ELR (cell line): ENCODE results near the gene COL21A1.

ENCODE experiments used
- DNase-seq: peaks from one replicate; pipeline ENCODE4 v3.0.0-alpha.2; 2015; ENCODE audit warnings: low read depth

The COL21A1 gene

DNA sequence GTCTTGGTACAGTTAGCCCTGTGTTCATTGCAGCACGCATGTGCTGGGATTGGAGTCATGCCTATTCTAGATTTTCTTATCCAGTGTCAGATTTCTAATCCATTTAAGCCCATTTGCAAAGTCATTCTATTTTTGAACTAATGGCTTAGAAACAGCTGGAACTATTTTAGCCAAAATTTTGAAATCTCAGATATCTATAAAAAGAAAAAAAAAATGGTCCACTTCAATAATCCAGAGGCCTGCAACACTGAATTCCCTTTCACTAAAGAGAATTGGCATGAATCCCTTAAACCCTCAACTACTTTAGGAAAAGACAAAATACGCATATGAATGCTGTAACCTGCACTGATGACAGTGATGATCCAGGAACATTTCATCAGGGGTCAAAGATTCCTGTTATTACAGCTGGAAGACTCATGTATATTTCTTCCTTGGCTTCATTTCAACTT is 1.5 kb downstream of the COL21A1 start:
- no peak for DNase-seq

DNA sequence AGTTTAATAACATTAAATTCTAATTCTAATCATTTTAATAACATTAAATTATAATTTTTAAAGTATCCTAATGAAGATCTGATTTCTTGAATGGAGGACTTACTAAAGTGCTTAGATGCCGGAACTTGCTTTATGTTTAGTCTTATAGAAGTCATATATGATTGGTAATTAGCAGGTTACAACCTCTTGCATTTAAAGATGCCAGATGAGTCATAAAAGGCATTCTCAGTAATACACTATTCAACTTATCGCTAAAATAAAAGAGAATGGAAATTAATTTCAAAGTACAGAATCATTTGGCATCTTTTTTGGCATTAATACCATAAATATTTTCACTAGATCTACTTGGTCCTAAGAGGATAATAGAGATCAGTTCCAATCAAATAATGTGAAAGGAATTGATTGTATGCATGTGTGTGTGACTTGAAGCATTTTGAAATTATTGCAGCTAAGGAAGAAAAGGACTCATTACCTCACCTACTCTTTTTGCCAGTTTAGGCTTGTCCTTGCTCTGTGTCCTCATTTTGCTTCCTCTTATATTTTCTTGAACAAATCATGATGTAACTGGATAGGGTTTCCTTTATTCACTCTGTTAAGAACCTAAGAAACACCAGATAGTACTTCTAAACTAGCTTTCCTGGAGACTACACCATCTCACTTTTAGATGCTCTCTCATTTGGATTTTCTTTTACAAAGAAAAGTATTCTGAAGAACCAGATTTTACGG is 2.7 kb downstream of the COL21A1 start:
- no peak for DNase-seq

DNA sequence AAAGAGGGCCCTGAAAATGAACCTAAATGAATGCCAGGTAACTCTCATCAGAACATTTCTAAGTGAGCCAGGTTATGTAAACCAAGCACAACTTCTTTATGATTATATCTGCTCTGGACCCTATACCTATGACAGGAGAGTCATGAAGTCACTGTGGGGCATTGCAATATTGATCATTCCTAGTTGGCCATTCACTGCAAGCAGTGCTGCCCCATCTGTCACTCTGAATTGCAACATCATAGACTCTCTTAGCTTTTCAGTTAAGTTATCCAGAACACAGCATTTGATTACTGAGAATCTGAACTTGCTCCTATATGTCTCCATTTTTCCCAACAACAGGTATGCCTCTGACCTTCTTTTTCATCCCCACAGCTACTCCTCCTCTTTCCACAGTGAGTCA is 3.3 kb downstream of the COL21A1 start:
- no peak for DNase-seq

DNA sequence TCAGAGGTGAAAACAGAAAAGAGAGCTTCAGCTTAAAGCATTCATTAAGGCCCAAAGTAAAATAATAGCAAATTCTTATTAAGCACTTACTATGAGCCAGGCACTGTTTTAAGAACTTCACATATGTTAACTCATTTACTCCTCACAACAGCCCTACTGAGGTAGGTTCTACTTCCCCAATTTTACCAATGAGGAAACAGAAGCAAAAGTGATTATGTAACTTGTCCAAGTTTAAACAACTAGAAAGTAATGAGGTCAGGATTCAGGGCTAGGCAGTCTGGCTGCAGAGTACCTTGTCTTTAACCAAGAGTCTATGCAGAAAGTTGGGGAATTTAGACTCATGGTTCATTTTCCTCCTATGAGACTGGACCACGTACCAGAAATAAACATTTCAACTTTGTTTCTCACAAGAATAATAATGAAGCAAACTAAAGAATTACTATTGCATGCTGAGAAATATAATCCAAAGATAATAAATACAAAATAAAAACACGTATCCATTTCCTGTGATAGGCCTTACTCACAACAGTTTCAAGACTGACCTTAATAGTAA is 3.8 kb downstream of the COL21A1 start:
- DNase-seq, result no peak

DNA sequence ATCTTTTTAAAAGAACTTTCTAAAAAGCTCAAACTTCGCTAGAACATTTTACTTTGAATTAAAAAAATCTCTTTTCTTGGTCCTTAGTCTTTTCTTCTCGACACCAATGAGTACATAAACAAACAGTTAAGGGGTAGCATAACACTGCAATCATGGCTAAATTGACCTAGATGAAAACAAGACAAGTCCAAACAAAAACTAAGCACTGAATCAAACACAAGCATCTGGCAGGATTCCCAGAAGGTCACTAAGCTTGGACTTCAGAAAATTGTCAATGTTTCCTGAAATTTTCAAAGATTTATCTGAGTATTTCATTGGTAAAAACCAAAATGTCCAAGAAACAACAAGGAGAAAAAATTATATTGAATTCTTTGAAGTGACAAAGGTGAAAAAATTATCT is 5.0 kb downstream of the COL21A1 start:
- no peak for DNase-seq

DNA sequence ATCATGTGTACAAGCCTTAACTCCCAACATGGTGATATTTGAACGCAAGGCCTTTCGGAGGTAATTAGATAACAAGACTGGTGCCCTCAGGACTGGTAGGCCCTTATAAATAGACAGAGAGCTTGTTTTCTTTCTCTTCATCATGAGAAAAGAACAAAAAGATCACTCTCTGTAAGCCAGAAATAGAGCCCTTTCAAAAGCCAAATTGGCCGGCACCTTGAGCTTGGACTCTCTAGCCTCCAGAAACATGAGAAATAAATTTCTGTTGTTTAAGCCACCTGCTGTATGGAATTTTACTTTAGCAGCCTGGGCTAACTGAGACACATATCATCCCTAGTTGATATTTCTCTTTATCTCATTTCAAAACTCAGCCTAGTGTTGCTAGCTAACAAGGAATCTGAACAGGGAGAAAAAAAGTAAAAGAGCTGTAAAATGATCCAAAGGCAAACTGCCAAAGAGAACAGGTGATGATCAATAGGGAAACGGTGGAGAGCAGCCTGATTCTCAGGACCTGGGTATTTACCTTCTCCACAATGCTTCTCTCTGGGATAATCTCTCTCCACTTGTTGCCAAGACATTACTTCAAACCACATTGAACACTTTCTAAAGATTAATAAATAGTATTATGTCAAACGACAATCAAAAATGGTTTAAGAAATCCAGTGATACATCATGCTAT is 6.1 kb downstream of the COL21A1 start:
- DNase-seq, result no peak

DNA sequence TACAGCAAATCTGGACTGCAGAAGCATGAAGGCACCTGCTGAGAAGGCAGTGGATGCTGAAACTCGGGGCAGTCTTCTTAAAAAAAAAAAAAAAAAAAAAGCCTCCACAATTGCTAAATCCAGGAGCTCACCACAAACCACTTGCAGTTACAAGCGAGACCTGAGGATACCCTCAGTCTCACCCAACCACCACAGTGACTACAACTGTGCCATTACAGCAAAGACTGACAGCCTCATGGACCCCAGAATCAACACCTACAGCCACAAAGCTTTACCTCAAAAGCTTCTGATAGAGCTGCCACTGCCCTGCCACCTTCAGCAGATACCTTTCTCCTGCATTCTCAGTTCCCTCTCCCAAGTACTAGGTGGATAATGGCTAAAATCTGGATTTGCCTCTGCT is 9.0 kb downstream of the COL21A1 start:
- no peak for DNase-seq

DNA sequence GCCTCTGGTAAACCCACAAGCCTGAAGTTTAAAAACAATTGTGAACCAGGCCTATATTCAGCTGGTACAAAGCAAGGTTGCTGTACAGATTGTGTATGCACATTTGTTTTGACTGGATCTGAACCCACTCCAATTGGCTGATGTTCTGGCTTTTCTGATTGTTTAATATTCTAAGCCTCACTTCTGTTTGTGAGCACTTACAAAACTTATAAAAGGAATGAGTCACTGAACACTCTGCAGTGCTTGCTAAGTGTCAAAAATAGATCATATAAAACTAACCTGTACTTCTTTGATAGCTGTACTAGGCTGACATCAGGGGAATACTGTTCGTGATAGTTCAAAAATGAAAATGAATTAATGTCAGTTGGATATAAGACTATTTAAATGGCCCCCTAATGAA is 12.1 kb downstream of the COL21A1 start:
- DNase-seq, result no peak

DNA sequence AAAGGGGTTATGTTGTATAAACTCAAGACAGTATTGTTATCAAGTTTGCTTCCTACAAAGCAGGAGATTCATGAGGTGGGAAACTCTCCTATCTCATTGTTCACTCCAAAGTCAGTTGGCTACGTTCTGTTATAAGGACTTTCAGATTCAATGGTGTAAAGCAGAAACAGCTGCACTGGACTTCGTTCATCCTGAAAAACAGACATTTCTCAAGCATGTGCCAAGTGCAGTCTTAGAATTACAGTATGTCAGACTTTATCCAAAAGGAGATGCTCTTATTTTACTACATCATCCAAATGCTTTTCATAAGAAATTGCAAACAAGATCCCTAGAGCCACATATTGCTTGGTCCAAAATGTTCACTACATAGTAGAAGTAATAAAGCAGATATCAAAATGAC is 14.9 kb downstream of the COL21A1 start:
- DNase-seq, result no peak

DNA sequence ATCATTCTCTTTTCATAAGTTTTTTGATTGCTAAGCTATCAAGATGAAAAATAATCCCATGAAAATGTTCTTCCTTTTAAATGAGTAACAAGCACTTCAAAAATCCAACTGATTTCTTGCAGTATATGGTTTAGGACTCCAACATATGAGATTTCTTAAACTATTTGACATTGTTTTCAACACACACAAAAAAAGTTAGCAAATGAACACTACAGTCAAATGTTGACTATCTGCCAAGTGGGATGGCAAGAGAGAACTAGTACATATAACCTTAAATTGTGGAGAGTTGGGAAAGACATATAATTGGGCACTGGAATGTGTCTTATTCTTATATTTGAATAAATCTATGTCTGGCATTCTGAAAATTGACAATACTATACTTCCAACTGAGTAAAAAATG is 15.6 kb downstream of the COL21A1 start:
- no peak for DNase-seq

DNA sequence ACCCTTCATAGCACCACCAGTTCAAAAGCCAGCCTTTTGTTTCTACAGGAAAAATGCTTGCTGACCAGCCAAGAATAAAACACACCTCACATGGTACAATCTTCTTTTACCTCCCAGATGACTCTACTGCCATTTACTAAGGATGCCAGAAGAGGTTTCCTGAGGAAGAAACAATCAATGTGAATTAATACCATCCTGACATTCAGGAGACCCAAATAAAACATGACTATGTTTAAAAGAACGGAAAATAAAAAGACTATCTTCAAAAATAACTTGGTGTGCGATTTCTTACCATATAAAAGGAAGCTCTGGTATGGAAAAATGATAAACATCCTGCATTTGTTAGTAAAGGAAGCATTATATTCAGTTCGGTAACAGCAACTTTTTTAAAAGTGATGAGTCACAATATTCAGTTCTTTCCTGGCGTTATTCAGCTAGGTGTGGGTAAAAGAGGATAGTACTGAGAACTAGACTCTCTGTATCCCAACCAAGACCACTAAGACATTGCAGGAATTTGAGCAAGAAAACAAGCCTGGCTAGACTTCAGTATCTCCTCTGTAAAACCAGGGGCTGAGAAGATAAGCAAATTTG is 16.3 kb downstream of the COL21A1 start:
- peak; percentile 46 for DNase-seq

DNA sequence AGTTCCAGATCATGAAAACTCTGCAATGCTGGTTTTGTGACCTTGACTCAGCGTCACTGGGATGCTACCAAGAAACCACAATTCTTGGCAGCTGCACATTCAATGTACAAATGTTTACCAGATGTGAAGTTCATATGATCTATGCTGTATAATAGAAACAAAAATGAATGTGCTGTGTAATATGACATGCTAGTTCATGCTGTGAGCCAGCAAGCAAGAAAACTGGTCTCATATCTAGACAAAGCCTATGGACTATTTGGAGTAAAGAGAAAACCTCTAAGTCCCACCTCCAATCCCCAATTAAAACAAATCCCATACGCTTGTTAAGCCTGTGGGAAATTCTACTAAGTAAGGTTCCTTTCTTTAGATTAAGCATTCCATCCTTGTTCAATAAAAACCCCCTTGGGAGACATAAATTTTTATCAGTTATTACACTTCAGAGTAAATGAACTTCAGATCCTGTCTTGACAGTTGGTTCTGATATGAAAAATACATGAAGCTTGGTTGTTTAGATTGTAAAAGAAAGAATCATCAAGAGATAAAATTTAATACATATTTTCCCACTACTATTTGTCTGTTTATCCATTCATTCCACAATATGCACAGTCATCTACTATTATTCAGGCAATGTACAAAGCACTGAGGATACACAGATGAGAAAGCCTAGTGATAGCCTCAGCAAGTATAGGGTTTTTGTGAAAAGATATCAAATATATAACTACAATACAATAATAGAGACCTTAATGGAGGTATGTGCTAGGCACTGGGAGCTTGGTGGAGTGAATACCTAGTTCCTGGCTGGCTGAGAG is 20.1 kb downstream of the COL21A1 start:
- DNase-seq, result peak; percentile 51

DNA sequence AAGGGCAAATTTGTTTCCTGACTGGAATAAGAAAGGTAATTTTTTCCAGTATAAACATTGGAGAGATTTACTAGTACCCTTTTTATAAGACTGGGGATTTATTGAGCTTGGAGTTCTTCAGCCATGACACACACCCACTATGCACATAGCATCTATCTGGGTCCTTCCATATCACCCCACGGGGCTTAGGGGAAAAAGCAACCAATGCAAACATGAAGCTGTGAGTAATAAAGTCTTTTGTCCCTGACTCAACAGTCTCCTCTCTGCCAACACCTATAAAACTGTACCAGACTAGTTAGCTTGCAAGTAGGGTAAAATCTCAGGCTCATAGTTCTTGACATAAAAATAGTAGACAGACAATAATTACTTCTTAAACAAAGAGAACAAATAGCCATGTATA is 23.4 kb downstream of the COL21A1 start:
- DNase-seq, result peak; percentile 82

DNA sequence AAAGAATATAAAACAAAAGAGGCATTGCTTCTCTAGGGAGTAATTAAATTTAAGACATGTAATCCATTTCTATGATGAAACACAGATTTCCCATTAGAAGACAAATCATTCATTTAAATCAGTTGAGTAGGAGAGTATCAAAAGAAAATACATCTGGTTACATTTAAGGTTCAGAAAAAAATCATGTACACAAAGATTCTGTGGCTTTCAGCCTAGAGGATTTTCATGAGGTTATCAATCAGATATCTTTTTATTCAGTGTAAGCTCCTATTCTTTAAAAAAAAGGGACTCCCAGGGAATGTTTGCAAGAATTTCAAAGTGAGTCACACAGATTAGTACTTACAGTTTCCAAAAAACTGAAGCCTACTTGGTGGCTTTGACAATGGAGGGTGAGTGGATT is 24.9 kb downstream of the COL21A1 start:
- no peak for DNase-seq

DNA sequence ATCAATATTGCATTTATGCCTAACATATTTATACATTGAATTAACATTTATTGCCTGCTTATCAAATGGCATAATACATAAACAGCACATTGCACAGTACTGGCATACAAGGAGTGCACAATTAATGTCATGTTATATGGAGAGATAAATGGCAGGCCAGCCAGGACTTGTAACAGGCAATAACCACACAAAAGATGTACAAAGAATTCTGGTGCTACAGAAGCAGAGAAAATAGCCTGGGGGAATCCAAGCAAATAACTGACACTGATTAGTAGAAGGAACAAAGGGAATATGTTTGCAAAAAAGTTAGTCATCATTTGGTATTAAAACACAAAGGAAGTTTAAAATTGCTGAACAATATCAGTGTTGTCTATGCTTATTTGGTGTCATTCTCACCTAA is 27.3 kb downstream of the COL21A1 start:
- DNase-seq, result peak; percentile 49

DNA sequence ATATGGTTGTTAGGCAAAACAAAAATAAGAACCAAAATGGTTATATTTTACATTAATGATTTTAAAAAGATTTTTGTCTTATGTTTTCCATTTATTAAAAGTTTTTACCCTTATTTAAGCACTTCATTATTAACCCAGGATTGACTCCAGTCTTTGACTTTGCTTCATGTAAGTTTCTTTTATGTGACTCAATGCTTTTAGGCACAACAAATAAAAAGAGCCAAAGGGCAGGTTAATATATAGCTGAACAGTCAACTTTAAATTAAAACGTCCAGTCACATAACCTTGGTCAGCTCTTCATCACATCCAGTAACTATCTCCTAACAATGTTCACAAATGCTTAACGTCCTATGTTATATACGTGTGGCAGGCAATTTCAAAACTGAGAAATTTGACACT is 32.7 kb downstream of the COL21A1 start:
- DNase-seq, result no peak

DNA sequence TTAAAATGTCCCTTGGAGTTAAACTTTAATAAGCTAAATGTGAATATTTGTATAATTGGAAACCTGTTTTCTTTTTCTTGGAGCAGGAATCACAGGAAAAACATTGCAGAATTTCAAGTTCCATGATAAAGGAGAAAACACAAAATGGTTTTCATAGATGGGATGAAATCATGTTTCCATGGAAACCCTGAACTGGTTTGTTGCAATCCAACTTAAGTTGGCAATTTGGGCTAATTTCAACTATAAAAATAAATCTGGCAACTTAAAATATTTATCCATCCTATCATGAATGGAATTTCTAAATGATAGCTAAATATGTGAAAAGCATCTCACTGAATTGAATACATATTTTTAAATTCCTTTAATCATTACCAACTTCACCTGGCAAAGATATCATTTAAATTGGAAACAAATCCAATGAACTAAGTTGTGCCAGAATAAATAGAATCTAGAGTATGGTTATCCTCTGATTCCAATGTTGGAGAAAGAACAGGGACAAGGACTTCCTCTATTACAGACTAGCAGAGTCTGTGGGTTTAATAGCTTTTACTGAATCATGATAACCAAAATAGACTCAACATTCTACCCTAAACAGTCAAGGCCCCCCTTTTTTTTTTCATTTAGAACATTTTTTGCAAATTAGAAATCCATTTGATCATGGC is 33.2 kb downstream of the COL21A1 start:
- no peak for DNase-seq

DNA sequence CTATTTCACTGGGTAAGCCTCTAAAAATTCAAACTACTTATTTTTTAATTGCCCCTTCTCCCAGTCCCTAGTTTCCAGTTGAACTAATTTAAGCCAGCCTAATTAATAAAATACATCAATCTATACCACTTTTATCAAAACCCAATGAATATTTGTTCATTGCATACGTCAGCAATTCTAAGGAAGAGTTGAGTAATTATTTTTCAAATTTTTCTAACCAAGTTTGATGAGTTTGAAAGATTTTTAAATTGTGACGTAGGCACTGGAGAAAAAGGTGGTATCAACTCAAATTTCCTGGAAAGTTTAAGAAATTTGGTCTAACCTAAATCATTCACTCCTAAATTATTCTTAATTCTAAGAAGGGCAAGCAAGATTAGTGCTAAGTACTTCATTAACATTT is 35.7 kb downstream of the COL21A1 start:
- no peak for DNase-seq

DNA sequence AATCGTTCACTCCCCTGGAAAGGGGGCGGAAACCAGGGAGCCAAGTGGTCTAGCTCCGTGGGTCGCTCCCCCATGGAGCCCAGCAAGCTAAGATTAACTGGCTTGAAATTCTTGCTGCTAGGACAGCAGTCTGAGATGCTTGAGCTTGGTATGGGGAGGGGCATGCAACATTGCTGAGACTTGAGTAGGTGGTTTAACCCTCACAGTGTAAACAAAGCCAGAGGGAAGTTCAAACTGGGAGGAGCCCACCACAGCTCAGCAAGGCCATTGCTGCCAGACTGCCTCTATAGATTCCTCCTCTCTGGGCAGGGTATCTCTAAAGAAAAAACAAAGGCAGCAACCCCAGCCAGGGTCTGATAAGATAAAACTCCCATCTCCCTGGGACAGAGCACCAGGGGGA is 43.2 kb downstream of the COL21A1 start:
- no peak for DNase-seq

DNA sequence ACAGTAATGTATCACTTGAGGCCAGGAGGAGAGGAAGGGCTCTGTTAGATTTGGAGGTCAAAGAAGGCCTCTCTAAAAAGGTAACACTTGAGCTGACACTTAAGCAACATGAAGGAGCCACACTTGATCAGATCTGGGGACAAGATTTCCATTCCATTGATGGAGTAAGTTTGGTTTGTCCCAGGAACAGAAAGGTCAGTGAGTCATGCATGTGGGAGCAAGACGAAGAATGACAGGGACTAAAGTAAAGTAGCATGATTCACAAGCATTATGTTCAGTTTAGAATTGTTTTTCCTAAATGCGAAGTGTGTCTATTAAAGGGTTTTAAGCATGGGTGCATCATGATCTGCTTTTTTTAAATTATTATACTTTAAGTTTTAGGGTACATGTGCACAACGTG is 47.4 kb downstream of the COL21A1 start:
- DNase-seq, result peak; percentile 61

DNA sequence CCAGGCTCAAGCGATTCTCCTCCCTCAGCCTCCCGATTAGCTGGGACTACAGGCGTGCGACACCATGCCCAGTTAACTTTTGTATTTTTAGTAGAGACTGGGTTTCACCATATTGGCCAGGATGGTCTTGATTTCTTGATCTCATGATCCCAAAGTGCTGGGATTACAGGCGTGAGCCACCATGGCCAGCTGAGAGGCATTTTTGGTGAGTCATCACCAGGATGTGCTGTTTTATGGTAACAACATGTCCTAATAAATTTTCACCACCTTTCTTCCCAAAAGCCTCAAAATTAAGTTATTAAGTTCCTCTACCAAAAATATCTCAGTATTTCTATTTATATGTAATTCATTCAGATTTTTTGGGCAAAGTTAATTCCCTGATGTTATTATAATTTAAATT is 53.5 kb downstream of the COL21A1 start:
- peak; percentile 51 for DNase-seq

DNA sequence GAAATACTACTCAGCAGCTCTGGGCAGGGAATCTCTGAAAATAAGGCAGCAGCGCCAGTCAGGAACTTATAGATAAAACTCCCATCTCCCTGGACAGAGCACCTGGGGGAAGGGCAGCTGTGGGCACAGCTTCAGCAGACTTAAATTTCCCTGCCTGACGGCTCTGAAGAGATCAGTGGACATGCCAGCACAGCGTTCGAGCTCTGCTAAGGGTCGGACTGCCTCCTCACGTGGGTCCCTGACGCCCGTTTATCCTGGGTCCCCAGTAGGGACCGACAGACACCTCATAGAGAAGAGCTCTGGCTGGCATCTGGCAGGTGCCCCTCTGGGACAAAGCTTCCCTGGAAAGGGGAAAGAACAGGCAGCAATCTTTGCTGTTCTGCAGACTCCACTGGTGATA is 59.0 kb downstream of the COL21A1 start:
- DNase-seq, result no peak
